Astrocyte of the spinal cord (primary cell): ENCODE measurements around the gene GANAB.
"Not testable (repeated sequence)": the region's sequence is repeated elsewhere in the genome, so short reads cannot be mapped to it uniquely, and the experiment has no call there.

Source experiments
- DNase-seq: peaks from one replicate; pipeline ENCODE4 v3.0.0; 2011; ENCODE audit warnings: low read depth, low spot score
- H3K4me3 ChIP-seq: 2 replicates; pipeline ENCODE4 v1.5.1; 2011; ENCODE audit warnings: low read depth, mild to moderate bottlenecking, low read length, moderate library complexity
- in situ Hi-C: cut with HindIII; loops from 2 replicates; pipeline ENCODE4 v1.10.0; 2017; ENCODE audit warnings: low sequenced_read_pairs
- TF ChIP-seq, protein P1 (sequence below): IDR thresholded peaks from 2 replicates; pipeline ENCODE4 v1.5.1; 2012; ENCODE audit warnings: low read depth, mild to moderate bottlenecking, low read length, inconsistent platforms

Gene GANAB

DNA sequence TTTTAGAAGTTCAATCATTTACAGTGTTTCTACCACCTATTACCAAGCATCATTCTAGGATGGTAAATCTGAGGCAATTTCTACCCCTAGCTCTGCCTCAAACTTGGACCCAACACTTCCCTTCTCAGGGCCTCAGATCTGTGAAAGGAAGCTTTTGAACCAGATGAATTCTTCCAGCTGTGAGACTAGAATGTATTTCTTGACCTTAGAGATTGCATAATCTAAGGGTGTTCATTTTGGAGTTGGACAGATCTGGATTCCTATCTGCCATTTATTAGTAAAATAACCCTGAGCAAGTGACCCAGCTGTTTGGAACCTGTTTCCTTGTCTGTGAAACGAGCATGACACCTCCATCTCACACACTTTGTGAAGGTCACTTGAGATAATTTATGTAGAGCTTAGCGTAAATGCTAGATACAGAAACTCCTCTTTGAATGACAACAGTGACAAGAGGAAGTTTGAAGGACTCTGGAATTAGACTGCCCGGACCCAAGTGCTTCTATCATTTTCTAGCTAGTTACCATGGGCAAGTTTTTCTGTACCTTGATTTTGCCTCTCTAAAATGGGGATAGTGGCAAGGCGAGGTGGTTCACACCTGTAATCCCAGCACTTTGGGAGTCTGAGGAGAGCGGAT lies 10.5 kb upstream of the GANAB start:
- no peak overlapping the region for H3K4me3 ChIP-seq
- in situ Hi-C loops = no loop called here
- DNase-seq = no peak
- TF ChIP-seq, protein P1, sequence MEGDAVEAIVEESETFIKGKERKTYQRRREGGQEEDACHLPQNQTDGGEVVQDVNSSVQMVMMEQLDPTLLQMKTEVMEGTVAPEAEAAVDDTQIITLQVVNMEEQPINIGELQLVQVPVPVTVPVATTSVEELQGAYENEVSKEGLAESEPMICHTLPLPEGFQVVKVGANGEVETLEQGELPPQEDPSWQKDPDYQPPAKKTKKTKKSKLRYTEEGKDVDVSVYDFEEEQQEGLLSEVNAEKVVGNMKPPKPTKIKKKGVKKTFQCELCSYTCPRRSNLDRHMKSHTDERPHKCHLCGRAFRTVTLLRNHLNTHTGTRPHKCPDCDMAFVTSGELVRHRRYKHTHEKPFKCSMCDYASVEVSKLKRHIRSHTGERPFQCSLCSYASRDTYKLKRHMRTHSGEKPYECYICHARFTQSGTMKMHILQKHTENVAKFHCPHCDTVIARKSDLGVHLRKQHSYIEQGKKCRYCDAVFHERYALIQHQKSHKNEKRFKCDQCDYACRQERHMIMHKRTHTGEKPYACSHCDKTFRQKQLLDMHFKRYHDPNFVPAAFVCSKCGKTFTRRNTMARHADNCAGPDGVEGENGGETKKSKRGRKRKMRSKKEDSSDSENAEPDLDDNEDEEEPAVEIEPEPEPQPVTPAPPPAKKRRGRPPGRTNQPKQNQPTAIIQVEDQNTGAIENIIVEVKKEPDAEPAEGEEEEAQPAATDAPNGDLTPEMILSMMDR = no peak

DNA sequence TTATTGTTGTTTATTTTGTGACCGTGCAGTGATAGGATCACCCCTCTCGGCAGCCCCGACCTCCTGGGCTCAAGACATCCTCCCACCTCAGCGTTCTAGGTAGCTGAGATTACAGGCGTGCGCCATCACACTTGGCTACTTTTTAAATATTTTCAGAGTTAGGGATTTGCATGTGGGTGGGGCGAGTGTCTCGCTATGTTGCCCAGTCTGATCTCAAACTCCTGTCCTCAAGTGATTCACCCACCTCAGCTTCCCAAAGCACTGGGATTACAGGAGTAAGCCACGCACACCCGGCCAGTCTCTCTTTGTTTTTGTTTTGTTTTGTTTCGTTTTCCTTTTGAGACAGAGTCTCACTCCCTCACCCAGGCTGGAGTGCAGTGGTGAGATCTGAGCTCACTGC lies 7.9 kb upstream of the GANAB start:
- TF ChIP-seq, protein P1 = no peak
- no peak overlapping the region for H3K4me3 ChIP-seq
- no peak for DNase-seq
- in situ Hi-C loops = no loop called here

DNA sequence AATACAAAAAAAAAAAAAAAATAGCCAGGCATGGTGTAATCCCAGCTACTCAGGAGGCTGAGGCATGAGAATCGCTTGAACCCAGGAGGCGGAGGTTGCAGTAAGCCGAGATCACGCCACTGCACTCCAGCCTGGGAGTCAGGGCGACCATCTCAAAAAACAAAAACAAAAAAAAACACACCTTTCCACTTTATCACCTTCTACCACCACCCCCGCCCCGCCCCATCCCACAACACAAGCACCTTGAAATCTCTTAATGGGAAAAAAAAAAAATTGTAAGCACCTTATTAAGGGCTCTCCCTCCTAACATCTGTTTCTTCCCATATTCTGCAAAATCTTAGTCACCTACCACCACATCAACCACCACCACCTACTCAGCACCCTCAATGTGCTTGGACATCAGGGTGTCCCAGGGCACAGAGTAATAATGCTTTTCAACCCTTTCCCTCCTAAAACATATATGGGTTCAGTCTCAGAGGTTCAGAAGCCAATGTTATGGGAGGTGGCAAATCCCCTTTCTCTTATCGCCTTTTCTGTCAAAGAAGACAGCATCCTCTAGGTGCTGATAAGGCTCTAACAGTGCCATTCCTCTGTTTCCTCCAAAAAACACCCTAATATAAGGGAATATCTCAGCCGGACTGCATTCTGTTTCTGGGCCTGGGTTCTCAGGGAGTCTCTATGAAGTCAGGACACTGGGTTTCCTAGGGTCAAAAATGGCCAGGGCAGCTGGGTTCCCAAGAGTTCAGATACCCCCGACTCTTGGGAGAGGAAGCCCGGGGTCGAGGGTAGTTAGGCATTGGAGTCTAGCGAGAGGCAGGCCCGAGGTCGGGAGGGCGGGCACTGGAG lies 6.0 kb upstream of the GANAB start:
- TF ChIP-seq, protein P1 = no peak
- H3K4me3 ChIP-seq = peak overlapping the region; percentile 80
- no peak for DNase-seq
- in situ Hi-C loops = no loop called here

DNA sequence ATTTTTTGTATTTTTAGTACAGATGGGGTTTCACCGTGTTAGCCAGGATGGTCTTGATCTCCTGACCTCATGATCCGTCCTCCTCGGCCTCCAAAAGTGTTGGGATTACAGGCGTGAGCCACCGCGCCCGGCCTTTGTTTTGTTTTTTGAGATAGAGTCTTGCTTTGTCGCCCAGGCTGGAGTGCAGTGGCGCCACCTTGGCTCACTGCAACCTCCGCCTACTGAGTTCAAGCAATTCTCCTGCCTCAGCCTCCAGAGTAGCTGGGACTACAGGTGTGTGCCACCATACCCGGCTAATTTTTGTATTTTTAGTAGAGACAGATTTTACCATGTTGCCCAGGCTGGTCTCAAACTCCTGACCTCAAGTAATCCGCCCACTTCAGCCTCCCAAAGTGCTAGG lies 3.9 kb upstream of the GANAB start:
- DNase-seq, H3K4me3 ChIP-seq, in situ Hi-C loops: not testable (repeated sequence)

DNA sequence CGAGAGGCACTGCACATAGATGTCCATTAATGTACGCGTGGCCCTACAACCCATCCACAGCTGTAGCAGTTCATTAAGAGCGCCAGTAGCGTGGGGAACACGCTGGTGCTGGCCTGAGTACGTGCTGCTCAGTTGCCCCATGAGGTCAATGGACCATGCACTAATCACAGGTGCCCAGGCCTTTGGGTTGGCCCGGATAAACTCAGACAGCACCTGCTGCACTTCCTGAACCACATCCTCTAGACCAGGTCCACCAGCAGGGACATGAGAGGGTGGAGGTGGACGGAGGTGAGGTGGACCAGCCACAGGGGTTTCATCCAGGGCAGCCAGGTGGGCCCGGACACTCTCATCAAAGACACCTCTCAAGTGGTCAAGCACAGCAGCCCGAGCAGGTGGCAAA lies 3.1 kb upstream of the GANAB start:
- in situ Hi-C loops = no loop called here
- H3K4me3 ChIP-seq = no peak overlapping the region
- no peak for DNase-seq
- TF ChIP-seq, protein P1 = no peak

DNA sequence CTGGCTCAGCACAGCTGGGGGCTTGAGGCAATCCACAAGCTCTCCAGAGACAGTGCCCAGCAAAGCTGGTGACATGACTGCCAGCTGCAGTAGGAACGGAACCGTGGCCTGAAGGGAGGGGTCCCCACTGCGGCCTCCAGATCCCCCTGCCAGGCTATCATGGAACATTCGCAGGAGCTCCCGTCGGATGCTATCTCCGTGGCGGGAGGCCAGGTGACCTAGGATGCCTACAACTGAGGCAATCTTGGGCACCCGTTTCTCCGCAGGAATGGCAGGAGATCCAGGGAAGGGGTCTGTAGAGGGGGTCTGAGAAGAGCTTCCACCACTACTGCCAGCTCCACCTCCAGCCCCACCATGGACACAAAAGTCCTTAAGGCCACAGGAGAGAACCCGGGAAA lies 2.6 kb upstream of the GANAB start:
- TF ChIP-seq, protein P1 = no peak
- no peak for DNase-seq
- H3K4me3 ChIP-seq = no peak overlapping the region
- in situ Hi-C loops = no loop called here
